B cell (primary cell): ENCODE measurements around the gene MBIP.

Experiments
- EZH2 ChIP-seq: IDR thresholded peaks from 2 replicates; pipeline ENCODE4 v1.6.1; 2012; ENCODE audit warnings: borderline replicate concordance, low read depth, mild to moderate bottlenecking, moderate library complexity, low read length; ENCODE audit not compliant: insufficient read depth, poor library complexity, severe bottlenecking
- TF ChIP-seq, protein P1 (sequence below): fragments of 200-600 bp; IDR thresholded peaks from one replicate; pipeline ENCODE4 v1.8.0; 2022; ENCODE audit warnings: antibody characterized with exemption, mild to moderate bottlenecking

GRCh38 chr14:36256126-36256801 is 64.2 kb downstream of the MBIP start:
- TF ChIP-seq, protein P1, sequence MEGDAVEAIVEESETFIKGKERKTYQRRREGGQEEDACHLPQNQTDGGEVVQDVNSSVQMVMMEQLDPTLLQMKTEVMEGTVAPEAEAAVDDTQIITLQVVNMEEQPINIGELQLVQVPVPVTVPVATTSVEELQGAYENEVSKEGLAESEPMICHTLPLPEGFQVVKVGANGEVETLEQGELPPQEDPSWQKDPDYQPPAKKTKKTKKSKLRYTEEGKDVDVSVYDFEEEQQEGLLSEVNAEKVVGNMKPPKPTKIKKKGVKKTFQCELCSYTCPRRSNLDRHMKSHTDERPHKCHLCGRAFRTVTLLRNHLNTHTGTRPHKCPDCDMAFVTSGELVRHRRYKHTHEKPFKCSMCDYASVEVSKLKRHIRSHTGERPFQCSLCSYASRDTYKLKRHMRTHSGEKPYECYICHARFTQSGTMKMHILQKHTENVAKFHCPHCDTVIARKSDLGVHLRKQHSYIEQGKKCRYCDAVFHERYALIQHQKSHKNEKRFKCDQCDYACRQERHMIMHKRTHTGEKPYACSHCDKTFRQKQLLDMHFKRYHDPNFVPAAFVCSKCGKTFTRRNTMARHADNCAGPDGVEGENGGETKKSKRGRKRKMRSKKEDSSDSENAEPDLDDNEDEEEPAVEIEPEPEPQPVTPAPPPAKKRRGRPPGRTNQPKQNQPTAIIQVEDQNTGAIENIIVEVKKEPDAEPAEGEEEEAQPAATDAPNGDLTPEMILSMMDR, result no peak
- TF ChIP-seq EZH2, result no peak
